Esophagus muscularis mucosa (tissue), 4 donors: ENCODE results near the gene SUPV3L1. TPM values are rescaled to one million over a fixed set of nuclear protein-coding genes. Genes with fewer than 3 reads are reported as not detected.

Source experiments
- DNase-seq: peaks from one replicate; pipeline ENCODE4 v3.0.0-alpha.2; 2017; ENCODE audit errors: extremely low spot score
- H3K27ac ChIP-seq, 4 donors: fragments of 200-600 bp; sonication (generic); replicated peaks in 1 of 4; 1 replicate in 3 of 4; 2 replicates in 1 of 4; pipeline ENCODE4 v1.5.1; 2016 to 2019; ENCODE audit warnings: mild to moderate bottlenecking in 1 of 4
- H3K27me3 ChIP-seq, 4 donors: fragments of 200-600 bp; sonication (generic); one replicate each; pipeline versions ENCODE4 v1.5.1 to v1.6.0; 2016 to 2019
- H3K36me3 ChIP-seq, 4 donors: fragments of 200-600 bp; sonication (generic); one replicate each; pipeline ENCODE4 v1.5.1; 2016 to 2019
- H3K4me1 ChIP-seq, 4 donors: fragments of 200-600 bp; sonication (generic); one replicate each; pipeline ENCODE4 v1.5.1; 2016 to 2019
- H3K4me3 ChIP-seq, 4 donors: fragments of 200-600 bp; sonication (generic); 1 replicate in 2 of 4; 2 replicates in 2 of 4; pipeline ENCODE4 v1.5.1; 2016 to 2019; ENCODE audit warnings: mild to moderate bottlenecking in 4 of 4, moderate library complexity in 1 of 4
- H3K9me3 ChIP-seq, 4 donors: fragments of 200-600 bp; sonication (generic); 1 replicate in 3 of 4; 2 replicates in 1 of 4; pipeline ENCODE4 v1.5.1; 2016 to 2019
- EP300 ChIP-seq: sonication (generic); formaldehyde crosslinking; IDR thresholded peaks from one replicate; pipeline ENCODE4 v1.6.1; 2017; ENCODE audit warnings: antibody characterized with exemption
- POLR2A ChIP-seq: fragments of 450-650 bp; IDR thresholded peaks from one replicate; pipeline ENCODE4 v1.6.1; 2017; ENCODE audit warnings: antibody characterized with exemption, moderate library complexity, mild to moderate bottlenecking, low read depth
- POLR2AphosphoS5 ChIP-seq, 2 donors: sonication (generic); formaldehyde crosslinking; IDR thresholded peaks; one replicate each; pipeline ENCODE4 v1.6.1; 2017; ENCODE audit warnings: antibody characterized with exemption in 2 of 2
- WGBS: methylation state at CpG from one replicate; pipeline ENCODE4 v1.1.5; 2018; 5-methylcytosine and 5-hydroxymethylcytosine counted together
- intact Hi-C: fragments of 100-400 bp; cut with DNase I; formaldehyde crosslinking; loops from one replicate; pipeline ENCODE4 v1.15.1; 2023
- total RNA-seq, 4 donors: library from RNA; depleted of rRNA; stranded (reverse); fragments of >200 nt; gene quantifications; one replicate each; pipeline versions ENCODE4 v1.1.0 to v1.2.1, GENCODE V29; 2016
- TF ChIP-seq, protein P1 (sequence below), 3 experiments: fragments of 200-600 bp in 2 of 3; fragments of 450-650 bp in 1 of 3; sonication (generic) in 2 of 3; IDR thresholded peaks; one replicate each; pipeline ENCODE4 v1.5.1; 2017 to 2019; ENCODE audit warnings: antibody characterized with exemption in 3 of 3, mild to moderate bottlenecking in 2 of 3, moderate library complexity in 1 of 3

The SUPV3L1 gene
- total RNA-seq, 4 donors from 2014 or later, result 15.4 to 21.9 (median 20.4) TPM

DNA sequence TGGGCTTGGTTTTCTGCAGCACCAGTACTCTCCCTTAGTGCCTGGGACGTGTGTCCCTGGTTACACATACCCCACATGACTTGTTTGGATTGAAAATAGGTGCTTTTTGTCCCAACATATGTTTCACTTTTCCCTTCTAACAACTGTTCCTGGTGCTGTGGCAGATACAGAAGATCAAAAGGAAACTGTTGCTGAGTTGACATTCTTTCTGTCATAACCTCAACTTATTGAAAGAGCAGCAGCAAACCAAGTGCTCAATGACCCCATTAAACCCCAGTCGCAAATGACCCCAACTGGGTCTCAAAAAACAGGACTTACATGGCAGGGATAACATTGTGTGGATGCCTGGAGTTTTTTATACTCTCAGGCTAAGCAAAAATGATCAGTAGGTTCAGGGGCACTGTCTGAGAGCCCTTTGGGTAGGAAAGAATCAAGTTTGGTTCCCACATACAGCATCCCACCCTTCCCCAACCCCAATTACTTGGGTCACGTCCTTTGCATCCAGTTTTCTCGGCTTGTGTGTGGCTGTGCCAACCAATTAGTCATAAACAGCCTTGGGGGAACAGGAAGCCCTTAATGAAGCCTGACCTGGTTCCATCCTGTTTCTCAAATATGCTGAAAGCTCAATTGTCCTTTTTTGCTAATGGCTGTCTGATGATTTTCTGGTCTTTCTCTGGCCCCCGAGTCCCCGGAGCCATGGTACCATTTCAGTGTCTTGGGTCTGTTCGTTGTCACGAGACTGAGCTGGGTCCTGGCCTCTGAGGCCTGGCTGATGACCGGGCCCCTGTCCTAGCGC lies 45.0 kb downstream of the SUPV3L1 start:
- intact Hi-C loops, result no loop called here
- H3K27ac ChIP-seq, result peak overlapping the region in 1 of 4 donors; percentile 18
- 80% methylated on average over 8 of the region's 10 CpGs for WGBS
- H3K36me3 ChIP-seq, result no peaks in the 10 kb centered on the region
- TF ChIP-seq, protein P1, sequence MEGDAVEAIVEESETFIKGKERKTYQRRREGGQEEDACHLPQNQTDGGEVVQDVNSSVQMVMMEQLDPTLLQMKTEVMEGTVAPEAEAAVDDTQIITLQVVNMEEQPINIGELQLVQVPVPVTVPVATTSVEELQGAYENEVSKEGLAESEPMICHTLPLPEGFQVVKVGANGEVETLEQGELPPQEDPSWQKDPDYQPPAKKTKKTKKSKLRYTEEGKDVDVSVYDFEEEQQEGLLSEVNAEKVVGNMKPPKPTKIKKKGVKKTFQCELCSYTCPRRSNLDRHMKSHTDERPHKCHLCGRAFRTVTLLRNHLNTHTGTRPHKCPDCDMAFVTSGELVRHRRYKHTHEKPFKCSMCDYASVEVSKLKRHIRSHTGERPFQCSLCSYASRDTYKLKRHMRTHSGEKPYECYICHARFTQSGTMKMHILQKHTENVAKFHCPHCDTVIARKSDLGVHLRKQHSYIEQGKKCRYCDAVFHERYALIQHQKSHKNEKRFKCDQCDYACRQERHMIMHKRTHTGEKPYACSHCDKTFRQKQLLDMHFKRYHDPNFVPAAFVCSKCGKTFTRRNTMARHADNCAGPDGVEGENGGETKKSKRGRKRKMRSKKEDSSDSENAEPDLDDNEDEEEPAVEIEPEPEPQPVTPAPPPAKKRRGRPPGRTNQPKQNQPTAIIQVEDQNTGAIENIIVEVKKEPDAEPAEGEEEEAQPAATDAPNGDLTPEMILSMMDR (IDR thresholded peaks at IDR 0.05), result no peak
- TF ChIP-seq POLR2AphosphoS5 (IDR thresholded peaks at IDR 0.05) (no peak), POLR2A (no peak), EP300 (no peak)
- peaks cover 0 to 13% (median 2%) of the 10 kb centered on the region in 4 donors for H3K27me3 ChIP-seq
- no peaks in the 10 kb centered on the region for H3K9me3 ChIP-seq
- H3K4me3 ChIP-seq, result no peak overlapping the region
- DNase-seq, result no peak
- peaks cover 0 to 4% (median 0%) of the 10 kb centered on the region in 4 donors for H3K4me1 ChIP-seq

DNA sequence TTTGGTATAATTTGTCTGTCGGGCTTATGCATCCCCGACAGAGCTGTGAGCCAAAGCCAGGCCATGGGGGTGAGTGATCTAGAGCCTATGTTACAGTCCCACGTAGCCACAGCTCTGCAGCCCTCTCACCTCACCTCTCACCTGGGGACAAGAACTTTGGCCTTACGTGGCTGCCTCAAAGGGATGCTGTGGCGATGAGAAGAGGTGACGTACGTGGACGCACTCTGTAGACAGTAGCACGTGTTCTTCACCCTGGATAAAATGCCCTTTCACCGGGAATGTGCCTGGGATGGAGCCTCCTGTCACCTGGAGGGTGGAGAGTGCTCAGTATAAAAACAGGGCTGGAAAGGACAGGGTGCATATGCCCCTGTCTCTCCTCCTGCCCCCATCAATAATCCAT lies 45.6 kb downstream of the SUPV3L1 start:
- intact Hi-C loops, result no loop called here
- peaks cover 0 to 4% (median 0%) of the 10 kb centered on the region in 4 donors for H3K4me1 ChIP-seq
- peaks cover 0 to 13% (median under 1%) of the 10 kb centered on the region in 4 donors for H3K27me3 ChIP-seq
- H3K9me3 ChIP-seq, result no peaks in the 10 kb centered on the region
- TF ChIP-seq, protein P1 (IDR thresholded peaks at IDR 0.05), result no peak
- TF ChIP-seq POLR2AphosphoS5 (IDR thresholded peaks at IDR 0.05) (no peak), POLR2A (no peak), EP300 (no peak)
- H3K4me3 ChIP-seq, result no peak overlapping the region
- H3K27ac ChIP-seq, result peak overlapping the region in 1 of 4 donors; percentile 18
- DNase-seq, result no peak
- no peaks in the 10 kb centered on the region for H3K36me3 ChIP-seq
- whole genome bisulfite sequencing, result 77% methylated on average over 9 of the region's 10 CpGs

DNA sequence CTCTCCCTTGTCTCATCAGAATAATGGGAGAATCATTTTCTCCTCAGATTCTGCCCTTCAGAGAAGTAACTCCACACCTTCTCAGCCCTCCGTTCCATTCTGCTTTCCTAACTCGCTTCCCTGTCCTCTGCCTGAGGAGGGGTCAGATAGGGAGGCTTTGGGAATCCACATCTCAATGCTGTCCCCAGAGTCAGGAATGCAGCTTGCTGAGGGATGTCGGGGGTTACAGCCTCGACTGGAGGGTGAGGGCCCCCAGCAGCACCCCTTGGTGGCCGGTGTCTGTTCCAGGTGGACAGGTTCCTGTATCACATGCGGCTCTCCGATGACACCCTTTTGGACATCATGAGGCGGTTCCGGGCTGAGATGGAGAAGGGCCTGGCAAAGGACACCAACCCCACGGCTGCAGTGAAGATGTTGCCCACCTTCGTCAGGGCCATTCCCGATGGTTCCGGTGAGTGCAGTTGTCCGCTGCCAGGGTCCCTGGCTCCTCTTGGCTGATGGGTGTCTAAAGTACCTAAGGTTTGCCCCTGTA lies 47.0 kb downstream of the SUPV3L1 start:
- no peak for DNase-seq
- WGBS, result 96% methylated on average over 5 of the region's 14 CpGs
- H3K4me3 ChIP-seq, result no peak overlapping the region
- peaks cover 0 to 4% (median 0%) of the 10 kb centered on the region in 4 donors for H3K4me1 ChIP-seq
- H3K36me3 ChIP-seq, result no peaks in the 10 kb centered on the region
- no peak overlapping the region for H3K27ac ChIP-seq
- H3K27me3 ChIP-seq, result no peaks in the 10 kb centered on the region
- intact Hi-C loops, result no loop called here
- H3K9me3 ChIP-seq, result no peaks in the 10 kb centered on the region
- no peak for TF ChIP-seq EP300
- TF ChIP-seq POLR2AphosphoS5 (IDR thresholded peaks at IDR 0.05), result no peak
- no peak for TF ChIP-seq POLR2A
- TF ChIP-seq, protein P1 (IDR thresholded peaks at IDR 0.05), result no peak

DNA sequence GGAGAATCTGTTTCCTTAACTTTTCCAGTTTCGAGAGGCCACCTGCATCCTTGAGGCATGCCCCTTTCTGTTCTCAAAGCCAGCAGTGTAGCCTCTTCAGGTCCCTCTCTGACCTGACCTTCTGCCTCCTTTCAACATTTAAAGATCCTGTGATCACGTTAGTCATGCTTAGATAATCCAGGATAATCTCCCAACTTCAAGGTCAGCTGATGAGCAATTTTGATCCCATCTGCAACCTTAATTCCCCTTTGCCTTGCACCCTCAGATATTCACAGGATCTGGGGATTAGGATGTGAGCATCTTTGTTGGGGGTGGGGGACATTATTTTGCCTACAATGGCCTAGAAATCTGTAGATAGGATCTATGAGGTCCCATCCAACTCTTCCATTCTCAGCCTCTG lies 48.1 kb downstream of the SUPV3L1 start:
- no peaks in the 10 kb centered on the region for H3K36me3 ChIP-seq
- H3K4me1 ChIP-seq, result peaks cover 0 to 4% (median 0%) of the 10 kb centered on the region in 4 donors
- WGBS, result 89% methylated on average over 2 of the region's 2 CpGs
- H3K4me3 ChIP-seq, result no peak overlapping the region
- H3K9me3 ChIP-seq, result no peaks in the 10 kb centered on the region
- intact Hi-C loops, result no loop called here
- no peak overlapping the region for H3K27ac ChIP-seq
- no peak for DNase-seq
- H3K27me3 ChIP-seq, result no peaks in the 10 kb centered on the region
- TF ChIP-seq, protein P1 (IDR thresholded peaks at IDR 0.05), result no peak
- no peak for TF ChIP-seq POLR2A
- no peak for TF ChIP-seq EP300
- TF ChIP-seq POLR2AphosphoS5 (IDR thresholded peaks at IDR 0.05), result no peak
